HG02642 (cell line): ENCODE results near the gene PLA2G4A.

ENCODE experiments used
- ATAC-seq: cut with Tn5 transposase; IDR thresholded peaks from one replicate; pipeline ENCODE4 v1.9.1; 2021; ENCODE audit warnings: mild to moderate bottlenecking; ENCODE audit not compliant: unreplicated experiment, poor library complexity

The PLA2G4A gene

GRCh38 chr1:186828611-186829454 lies at the start of gene PLA2G4A:
PLA2G4A (plus strand) TSS chr1:186828949; CDS start chr1:186854355, 25,406 bp downstream.
- peak; percentile 87 for ATAC-seq

DNA sequence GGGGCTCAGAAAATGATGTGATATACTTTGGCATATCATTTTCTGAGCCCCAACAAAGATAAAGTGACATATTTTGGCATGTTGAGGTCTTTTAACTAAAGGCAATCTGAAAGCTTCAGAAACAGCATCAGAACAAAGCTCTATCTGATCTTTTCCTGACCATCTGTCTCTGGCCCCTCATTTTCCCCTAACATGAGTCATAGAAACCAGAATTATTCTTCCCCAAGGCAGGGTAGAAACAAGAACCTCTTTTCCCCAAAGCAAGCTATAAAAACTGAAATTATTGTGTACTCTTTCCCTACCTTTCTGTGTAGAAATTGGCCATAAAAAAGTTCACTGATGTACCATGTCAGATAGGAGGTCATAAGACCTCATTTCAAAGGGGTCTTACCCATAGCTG lies 48.7 kb upstream of the PLA2G4A start:
- no peak for ATAC-seq

- no peak for ATAC-seq
These were observed 47.0 kb upstream of the PLA2G4A start for GRCh38 chr1:186781730-186782129.

GRCh38 chr1:186782791-186783190 lies 46.0 kb upstream of the PLA2G4A start:
- no peak for ATAC-seq

DNA sequence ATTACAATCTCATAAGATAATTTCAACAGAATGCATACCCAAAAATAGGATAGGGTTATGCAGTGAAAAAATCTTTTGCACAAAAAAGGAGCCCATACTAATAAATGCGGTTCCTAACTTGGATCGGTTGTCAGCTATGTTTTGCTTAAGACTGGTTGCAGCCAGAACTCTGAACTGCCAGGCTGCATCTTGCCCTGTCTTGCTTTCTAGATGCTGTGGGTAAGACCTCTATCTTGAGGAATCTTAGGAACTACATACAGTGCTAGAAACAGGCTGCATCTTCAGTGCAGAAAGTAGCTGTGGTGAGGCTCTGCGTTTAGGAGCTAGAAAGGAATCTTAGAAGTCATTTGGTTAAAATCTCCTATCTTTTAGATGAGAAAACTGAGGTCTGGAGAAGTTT lies 45.6 kb upstream of the PLA2G4A start:
- ATAC-seq: no peak

DNA sequence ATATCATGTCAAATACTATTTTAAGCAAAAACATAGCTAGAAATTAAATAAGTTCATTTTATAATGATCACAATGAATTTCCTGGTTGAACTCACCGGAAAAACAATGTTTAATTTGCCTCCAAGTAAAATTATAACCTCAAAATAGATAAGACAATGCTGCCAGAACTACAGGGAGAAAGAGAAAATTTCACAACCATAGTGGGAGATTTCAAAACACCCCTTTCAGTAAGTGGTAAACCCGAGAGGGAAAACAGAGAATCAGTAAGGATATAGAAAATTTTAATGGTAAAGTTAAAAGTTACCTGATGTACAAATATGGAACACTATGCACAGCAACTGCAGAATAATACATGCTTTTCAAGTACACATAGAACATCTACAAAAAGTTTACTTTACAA lies 43.2 kb upstream of the PLA2G4A start:
- ATAC-seq: no peak

GRCh38 chr1:186790101-186790500 lies 38.6 kb upstream of the PLA2G4A start:
- ATAC-seq: no peak

DNA sequence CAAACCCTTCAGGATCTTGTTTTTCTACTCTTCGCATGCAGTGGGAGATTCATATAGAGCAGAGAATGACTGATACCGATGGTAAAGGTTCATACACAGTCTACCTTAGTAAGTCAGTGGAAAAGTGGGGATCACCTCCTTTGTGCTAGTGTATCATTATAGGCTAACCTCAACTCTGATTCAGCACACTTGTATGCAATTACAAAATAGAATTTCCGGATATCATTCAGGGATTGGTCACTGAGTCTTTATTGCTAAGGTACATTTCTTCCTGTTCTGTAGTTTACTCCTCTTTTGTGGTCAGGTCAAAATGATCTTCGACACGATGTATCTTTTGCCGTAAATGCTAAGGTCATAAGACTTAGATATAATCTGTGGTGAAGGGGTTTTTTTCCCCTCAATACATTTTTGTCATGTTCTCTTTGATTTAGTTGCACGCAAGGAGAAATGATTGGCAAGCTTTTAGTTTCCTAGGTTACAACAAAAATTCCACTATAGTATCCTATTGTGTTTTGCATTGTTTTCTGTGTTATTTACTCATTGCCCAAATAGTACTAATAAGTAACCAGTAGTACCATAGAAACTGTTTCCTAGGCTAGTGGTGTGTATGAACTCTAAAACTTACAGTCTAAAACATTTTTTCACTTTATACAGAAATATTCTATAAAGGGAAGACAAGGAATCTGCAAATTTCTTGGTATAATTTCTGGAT lies 35.7 kb upstream of the PLA2G4A start:
- ATAC-seq: no peak

DNA sequence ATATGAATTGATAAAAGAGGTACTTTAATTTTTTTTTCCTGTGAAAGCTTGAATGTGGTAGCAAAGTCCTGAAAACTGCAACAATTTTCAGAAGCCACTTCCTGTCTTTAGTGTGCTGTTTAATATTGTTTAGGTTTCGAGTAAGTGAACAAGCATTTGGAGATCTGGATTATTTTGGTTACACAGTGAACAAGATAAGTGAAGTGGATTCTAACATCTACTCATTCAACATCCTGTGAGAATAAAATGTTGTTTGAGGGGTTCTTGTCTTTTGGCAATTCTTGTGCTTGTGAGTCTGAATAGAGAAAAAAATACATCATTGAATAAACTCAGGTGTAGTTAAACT lies 35.2 kb upstream of the PLA2G4A start:
- ATAC-seq: no peak

GRCh38 chr1:186798960-186799688 lies 29.6 kb upstream of the PLA2G4A start:
- ATAC-seq: no peak

GRCh38 chr1:186799689-186800054 lies 29.1 kb upstream of the PLA2G4A start:
- peak; percentile 97 for ATAC-seq

DNA sequence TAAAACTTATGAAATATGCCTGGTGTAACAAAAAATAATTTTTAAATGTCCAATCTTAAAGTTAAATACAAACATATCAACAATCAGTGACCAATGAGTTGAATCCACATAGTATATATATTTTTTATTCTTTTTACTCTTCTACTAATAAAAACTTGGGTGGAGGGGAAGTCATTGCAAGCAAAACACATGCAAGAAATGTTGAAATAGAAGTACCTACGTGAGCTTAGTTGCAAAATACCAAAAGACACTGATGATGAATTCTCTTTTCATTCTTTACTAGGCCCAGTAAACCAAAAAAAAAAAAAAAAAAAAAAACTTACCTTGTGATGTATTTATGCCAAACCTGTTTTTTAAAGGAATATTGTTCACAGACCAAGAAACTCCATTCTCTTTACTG lies 26.4 kb upstream of the PLA2G4A start:
- no peak for ATAC-seq

DNA sequence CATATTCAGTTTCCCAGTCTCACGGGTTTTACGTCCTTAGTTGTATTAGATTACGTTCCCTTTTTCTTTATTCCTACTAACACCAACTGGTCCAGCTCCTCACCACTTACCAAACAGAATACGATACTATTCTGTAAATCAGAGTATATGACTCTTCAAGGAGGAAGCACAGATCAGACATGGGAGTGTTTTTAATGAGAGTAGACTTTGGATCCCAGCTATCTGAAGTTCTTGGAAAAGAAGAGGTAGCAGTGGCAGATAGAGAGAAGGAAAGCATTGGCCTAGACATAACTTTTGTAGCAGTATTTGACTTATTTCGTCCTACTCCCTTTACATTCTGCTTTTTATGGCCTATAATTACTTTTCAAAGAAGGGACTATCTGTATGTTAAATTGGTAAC lies 24.1 kb upstream of the PLA2G4A start:
- no peak for ATAC-seq

DNA sequence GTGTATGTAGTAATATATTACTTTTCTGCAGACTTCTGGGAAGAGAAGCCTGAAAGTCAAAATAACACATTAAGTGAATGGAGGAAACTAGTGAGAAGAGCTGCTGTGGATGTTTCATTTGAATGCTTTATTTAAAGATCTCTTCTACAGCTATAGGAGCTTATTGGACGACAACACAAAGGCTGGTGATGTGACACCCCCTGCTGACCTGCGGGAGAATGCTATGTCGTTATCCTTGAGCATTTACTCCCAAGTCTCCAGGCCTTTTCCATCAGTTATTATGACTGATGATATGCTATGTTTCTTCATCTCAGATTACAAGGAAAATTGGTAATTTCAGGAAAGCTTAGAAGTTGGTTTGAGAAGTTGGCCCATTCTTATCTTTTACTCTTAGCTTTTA lies 22.3 kb upstream of the PLA2G4A start:
- ATAC-seq: no peak

DNA sequence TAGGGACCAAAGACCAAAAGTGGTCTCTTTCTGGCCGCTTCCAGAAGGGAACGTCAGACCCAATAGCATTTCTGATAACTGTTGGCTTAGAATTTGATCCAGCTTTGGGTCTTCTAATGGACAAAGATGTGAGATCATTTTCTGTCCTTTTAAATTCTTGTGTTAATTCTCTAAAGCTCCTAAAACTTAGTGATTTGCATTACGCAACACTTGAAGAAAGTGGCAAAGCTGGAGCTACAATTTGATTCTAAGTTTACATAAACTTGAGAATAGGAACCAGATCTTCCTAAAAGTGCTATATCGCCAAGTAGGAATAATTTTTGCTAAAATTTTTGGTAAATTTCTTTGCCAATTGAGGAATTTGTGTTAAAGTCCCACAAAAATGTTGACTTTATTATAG lies 21.6 kb upstream of the PLA2G4A start:
- no peak for ATAC-seq

GRCh38 chr1:186811892-186812291 lies 16.9 kb upstream of the PLA2G4A start:
- no peak for ATAC-seq

- no peak for ATAC-seq
These were observed 16.2 kb upstream of the PLA2G4A start for GRCh38 chr1:186812570-186812969.

- ATAC-seq: no peak
These were observed 15.3 kb upstream of the PLA2G4A start for GRCh38 chr1:186813420-186813819.

DNA sequence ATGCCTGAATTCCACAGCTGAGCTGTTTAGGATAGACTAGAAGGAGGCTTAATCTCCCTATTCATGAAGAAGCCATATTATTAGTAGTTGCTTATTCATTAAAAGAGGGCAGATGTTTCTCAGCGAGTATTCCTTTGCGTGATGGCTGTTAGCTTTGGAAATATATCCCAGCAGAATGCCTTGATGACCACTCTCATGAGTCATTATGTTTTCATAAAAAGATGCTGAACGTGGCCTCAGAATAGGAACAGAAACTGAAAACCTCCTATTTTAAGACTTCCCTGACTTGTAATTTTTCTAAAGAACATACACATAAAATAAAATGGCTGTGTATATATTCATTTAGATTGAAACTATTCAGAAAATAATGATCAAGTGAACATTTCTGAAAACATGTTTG lies 9.6 kb upstream of the PLA2G4A start:
- peak; percentile 69 for ATAC-seq

- peak; percentile 65 for ATAC-seq
These were observed 9.2 kb upstream of the PLA2G4A start for GRCh38 chr1:186819563-186819962.
